ENCODE results near the gene ATG2A.

DNA sequence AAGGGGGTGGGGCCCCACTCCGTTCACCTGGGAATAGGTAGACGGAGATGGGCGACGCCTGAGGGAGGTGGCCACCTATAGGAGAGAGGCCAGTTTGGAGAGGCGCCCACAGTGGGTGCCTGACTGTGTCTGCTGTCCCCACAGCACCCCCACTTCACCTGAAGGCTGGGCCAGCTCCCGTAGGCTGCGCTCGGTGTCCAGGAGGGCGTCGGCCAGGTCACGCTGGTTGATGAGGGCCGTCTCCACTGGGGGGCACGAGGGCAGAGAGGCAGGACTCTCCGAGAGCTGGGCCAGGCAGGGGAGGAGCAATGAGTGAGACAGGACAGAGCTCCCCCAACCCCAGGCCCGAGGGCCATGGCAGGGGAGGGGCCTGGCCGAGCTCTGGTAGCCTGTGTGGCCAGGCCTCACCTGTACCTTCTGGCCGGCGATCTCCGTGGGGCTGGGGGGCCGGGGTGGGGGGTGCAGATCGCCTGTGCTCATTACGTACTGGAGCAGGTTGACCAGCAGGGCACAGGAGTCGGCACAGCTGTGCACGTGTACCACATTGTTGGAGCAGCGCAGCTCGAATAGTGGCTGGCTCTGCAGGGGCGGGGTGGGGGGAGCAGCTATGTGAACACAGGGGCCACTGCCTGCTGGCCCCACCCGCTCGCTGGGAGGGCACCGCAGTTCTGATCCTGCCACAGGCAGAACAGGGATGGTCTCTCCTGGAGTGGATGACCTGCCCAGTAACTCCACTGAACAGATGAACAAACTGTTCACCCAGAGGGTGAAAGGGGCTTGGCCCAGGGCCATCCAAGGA is 14.7 kb downstream of the ATG2A start:
- TF ChIP-seq, protein P1, sequence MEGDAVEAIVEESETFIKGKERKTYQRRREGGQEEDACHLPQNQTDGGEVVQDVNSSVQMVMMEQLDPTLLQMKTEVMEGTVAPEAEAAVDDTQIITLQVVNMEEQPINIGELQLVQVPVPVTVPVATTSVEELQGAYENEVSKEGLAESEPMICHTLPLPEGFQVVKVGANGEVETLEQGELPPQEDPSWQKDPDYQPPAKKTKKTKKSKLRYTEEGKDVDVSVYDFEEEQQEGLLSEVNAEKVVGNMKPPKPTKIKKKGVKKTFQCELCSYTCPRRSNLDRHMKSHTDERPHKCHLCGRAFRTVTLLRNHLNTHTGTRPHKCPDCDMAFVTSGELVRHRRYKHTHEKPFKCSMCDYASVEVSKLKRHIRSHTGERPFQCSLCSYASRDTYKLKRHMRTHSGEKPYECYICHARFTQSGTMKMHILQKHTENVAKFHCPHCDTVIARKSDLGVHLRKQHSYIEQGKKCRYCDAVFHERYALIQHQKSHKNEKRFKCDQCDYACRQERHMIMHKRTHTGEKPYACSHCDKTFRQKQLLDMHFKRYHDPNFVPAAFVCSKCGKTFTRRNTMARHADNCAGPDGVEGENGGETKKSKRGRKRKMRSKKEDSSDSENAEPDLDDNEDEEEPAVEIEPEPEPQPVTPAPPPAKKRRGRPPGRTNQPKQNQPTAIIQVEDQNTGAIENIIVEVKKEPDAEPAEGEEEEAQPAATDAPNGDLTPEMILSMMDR (IDR thresholded peaks at IDR 0.05), result no peak
- TF ChIP-seq POLR2A (IDR thresholded peaks at IDR 0.05) (no peak), EP300 (IDR thresholded peaks at IDR 0.05) (no peak)
